Epidermal melanocyte (primary cell): Measurements from ENCODE around the gene EVA1A.

ENCODE experiments used
- DNase-seq: peaks from one replicate; pipeline ENCODE4 v3.0.0; 2011; ENCODE audit warnings: low spot score; ENCODE audit not compliant: insufficient read length

The EVA1A gene

GRCh38 chr2:75560768-75561565, at the start of gene EVA1A:
EVA1A (minus strand) TSS chr2:75560939; CDS start chr2:75518140, 42,799 bp downstream.
- DNase-seq, result peak; percentile 39

- DNase-seq, result no peak
Measured at GRCh38 chr2:75609937-75610508, 49.3 kb upstream of the EVA1A start.

DNA sequence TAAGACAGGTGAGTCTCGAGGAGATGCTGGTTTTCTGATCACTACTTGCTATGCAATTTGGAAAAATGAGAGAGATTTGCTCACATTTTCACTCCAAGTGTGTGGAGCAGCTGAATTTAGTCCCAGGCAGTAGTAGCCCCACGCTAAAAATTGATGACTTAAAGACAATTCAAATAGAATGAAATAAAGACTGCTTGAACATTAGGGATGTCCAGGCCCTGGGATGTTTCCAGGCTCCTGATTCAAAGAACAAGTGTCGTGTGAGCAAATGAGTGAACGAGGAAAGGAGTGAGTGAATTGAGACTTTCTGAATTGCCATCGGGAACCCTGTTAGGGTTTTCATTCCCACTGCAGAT, 48.6 kb upstream of the EVA1A start:
- no peak for DNase-seq

- peak; percentile 64 for DNase-seq
Measured at GRCh38 chr2:75608684-75609333, 48.1 kb upstream of the EVA1A start.

- DNase-seq, result no peak
Measured at GRCh38 chr2:75607988-75608683, 47.4 kb upstream of the EVA1A start.

DNA sequence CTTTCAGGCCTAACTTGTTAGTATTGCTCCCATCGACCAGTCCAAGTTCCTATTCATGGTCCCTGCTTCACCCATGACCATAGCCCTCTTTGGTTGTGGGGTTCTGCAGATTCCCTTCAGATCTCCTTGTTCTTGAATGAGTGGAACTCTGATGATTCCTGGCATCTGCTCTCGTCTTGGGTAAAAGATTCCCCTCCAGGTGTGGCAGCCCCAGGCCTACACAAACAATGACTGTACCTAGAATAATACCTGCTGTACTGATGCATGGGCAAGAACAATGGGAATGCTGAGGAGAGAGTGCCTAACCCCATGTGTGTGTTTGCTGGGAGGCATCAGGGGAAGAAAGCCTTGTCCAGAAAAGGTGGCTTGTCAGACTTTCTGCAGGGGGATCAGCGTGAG, 46.7 kb upstream of the EVA1A start:
- no peak for DNase-seq

DNA sequence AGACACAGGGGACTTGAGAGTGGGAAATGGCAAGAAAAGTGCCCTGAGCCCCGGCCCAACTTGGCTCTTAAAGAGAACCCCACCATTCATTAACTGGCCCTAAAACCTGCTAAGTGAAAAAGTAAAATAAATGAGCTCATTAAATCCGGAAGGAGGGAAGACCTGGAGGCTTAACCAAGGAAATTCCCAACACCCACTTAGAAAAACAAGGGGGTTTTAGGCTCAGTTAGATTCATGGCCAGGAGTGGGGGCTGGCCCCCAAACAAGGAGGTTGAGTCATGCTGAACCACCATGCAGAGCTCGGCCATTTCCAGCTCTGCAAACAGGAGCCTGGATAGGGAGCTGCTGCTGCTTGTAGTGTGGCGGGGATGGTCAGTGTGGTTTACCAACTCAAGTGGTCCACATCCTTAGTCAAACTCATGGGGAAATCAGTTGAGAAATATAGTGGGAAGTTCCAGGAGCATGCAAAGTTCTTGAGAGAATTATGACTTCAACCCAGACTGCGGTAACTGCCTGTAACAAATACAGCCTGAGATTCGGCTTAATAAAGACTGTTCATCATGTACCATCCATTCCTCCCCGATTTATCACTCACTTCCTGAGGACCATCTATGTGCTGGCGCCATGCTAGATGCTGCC, 46.1 kb upstream of the EVA1A start:
- DNase-seq, result no peak

GRCh38 chr2:75605770-75606529, 45.2 kb upstream of the EVA1A start:
- peak; percentile 41 for DNase-seq

DNA sequence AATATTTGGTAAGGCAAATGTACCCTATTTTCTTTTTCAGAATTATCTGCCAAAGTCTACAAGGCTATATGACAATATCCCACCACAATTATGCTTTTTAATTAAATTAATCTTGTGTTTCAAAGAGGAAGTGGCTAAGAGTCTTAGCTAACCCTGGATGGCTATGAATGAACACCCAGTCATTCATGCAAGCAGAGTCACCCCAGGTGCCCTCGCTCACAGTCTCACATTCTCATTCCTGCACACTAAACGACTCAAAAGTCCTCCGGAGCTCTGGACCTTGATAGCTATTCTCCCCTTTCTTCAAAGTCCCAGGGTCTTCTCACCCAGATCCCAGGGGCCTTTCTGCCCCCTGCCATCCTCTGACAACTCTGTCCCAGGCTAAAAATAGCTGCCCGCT, 43.7 kb upstream of the EVA1A start:
- no peak for DNase-seq

DNA sequence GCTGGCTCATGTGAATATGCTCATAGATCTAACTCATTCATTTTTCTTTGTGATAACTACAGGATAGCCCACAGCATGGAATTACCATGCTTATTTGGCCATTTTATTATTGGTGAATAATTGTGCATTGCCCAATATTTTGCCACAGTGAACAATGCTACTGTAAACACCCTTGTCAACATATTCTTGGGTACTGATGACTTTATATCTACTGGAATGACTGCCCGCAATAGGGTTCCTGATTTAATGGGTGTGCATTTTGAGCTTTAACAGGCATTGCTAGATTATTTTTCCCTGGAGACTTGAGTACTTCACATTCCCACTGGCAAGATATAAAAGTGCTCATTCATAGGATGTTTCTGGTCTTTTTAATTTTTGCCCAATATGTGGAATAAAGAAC, 42.7 kb upstream of the EVA1A start:
- peak; percentile 23 for DNase-seq

- peak; percentile 68 for DNase-seq
Measured at GRCh38 chr2:75602724-75603342, 42.1 kb upstream of the EVA1A start.

DNA sequence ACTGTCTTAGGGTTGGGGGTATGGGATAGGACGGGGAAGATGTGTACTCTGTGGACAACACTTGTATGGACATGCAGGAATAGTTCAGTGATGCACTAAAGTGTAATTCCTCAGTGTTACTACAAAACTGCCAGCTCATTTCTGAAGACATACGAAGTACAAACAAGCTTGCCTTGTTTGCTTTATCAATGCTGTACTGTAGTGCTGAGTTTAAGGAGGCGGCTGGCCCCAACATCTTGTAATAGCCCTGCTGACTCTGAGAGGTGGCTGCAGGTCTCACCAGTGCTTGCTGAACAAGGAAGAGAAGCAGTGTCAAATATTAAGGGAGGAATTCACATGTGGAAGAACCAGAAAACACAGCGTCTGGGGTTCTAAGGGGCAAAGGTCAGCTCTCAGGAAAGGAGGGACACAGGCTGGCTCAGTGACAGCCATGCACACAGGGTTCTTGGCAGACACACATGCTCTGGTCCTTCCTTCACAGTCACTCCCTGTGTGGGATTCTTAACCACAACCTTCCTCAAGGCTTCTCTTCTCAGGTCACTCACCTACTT, 39.8 kb upstream of the EVA1A start:
- peak; percentile 66 for DNase-seq

DNA sequence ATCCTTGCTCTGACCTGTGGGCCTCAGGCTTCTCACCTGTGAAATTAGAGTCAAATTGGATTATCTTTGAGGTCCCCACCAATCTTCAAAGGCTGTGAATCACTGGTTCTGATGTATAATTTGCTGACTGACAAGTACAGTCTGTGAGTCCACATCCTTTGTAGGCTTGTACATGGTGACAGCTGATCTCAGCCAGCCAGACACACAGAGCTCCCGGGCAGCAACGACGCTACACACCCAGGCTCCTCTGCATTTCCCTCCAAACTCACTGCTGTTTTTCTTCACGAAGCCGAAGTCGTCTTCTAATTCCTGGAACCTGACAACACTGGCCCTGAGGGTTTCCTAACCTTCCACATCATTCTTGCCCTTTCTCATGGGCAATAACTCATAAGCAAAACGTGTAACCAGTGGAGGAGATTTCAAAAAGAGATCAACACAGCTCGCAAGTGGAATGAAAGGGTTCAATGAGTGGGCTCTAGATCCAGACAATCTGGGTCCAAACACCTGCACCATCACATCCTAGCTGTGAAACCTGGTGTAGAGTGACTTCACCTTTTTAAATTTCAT, 37.9 kb upstream of the EVA1A start:
- no peak for DNase-seq

- no peak for DNase-seq
Measured at GRCh38 chr2:75597949-75598348, 37.2 kb upstream of the EVA1A start.

DNA sequence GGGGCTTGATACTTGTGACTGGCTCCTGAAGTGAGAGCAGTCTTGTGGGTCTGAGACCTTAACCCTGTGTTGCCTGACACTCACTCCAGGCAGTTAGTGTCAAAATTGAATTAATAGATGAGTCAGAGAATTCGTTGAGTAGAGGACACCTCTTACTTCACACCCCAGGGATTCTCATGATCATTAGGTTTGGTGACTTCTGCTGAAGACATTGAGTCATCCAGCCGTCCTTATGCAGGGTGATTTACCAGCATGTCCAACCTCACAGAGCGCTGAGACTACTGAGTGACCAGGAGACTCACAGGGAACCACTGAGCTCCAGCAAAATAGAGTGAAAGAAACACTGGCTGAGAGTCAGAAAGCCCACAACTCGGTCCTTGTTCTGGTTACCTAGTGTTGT, 36.0 kb upstream of the EVA1A start:
- no peak for DNase-seq

- peak; percentile 38 for DNase-seq
Measured at GRCh38 chr2:75595541-75596395, 35.0 kb upstream of the EVA1A start.

DNA sequence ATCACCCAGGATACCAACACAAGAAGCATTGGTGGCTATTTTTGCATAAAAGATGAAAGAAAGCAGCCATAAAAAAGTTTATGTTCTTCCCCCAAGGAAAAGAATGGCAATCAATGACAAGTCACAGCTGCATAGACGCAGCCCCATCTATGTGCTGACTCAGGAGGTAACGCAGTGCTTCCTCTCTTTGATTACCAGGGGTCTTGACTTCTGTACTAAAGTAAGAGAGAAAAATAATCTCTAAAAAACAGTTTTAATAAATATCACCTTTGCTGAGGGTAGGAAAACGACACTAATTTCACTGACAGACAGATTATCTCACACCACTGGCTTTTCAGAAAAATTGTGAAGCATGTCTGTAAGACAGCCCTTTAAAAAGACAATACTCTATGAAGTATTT, 33.9 kb upstream of the EVA1A start:
- DNase-seq, result no peak

DNA sequence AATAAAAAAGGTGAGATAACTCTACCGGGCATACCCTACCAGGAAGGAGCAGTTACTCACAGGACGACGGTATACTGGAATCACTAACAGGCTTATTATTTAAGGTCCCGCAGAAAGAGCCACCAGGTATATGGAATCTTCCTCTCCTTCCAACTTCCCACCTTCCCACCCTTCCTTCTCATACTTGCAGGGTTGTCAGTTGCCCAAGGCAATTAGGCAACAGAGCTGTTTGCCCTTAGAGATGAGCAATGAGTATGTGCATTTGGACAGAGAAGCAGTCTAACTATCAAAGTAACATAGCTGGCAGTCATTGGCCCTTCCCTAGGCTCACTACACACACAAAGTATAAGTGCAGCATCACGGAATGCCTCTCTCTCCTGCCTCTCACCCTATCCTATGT, 32.1 kb upstream of the EVA1A start:
- no peak for DNase-seq

GRCh38 chr2:75592030-75592429, 31.3 kb upstream of the EVA1A start:
- no peak for DNase-seq
